ENCODE data around the gene SYT12.
A peak's percentile ranks its signal among the peaks of the same experiment; 100 is the strongest.

The SYT12 gene

GRCh38 chr11:67029146-67029545 lies 6.2 kb downstream of the SYT12 start:
- no peak for DNase-seq

GRCh38 chr11:67030976-67031375 lies 8.0 kb downstream of the SYT12 start:
- no peak for DNase-seq

- no peak for DNase-seq
These were observed 9.0 kb downstream of the SYT12 start for GRCh38 chr11:67031791-67032561.

- DNase-seq: no peak
These were observed 10.1 kb downstream of the SYT12 start for GRCh38 chr11:67032830-67033551.

GRCh38 chr11:67033661-67034166 lies 10.8 kb downstream of the SYT12 start:
- DNase-seq: no peak

- DNase-seq: no peak
These were observed 11.4 kb downstream of the SYT12 start for GRCh38 chr11:67034350-67034749.

GRCh38 chr11:67040147-67040546 lies 17.2 kb downstream of the SYT12 start:
- no peak for DNase-seq

- DNase-seq: no peak
These were observed 18.7 kb downstream of the SYT12 start for GRCh38 chr11:67041602-67042001.

- DNase-seq: no peak
These were observed 20.8 kb downstream of the SYT12 start for GRCh38 chr11:67043572-67044349.

GRCh38 chr11:67044496-67044895 lies 21.6 kb downstream of the SYT12 start:
- DNase-seq: no peak

GRCh38 chr11:67045314-67045713 lies 22.4 kb downstream of the SYT12 start:
- no peak for DNase-seq

- no peak for DNase-seq
These were observed 25.7 kb downstream of the SYT12 start for GRCh38 chr11:67048515-67049130.

- no peak for DNase-seq
These were observed 27.2 kb downstream of the SYT12 start for GRCh38 chr11:67050139-67050538.

GRCh38 chr11:67051180-67051893 lies 28.4 kb downstream of the SYT12 start:
- DNase-seq: no peak

- no peak for DNase-seq
These were observed 29.1 kb downstream of the SYT12 start for GRCh38 chr11:67051945-67052488.

GRCh38 chr11:67052891-67053290 lies 30.0 kb downstream of the SYT12 start:
- DNase-seq: no peak

- no peak for DNase-seq
These were observed 31.0 kb downstream of the SYT12 start for GRCh38 chr11:67053896-67054329.

- DNase-seq: no peak
These were observed 31.5 kb downstream of the SYT12 start for GRCh38 chr11:67054346-67054835.

GRCh38 chr11:67054836-67055523 lies 32.0 kb downstream of the SYT12 start:
- DNase-seq: peak; percentile 40

- DNase-seq: no peak
These were observed 32.9 kb downstream of the SYT12 start for GRCh38 chr11:67055812-67056211.

All from NCI-H774 (cell line).